Measurements from ENCODE around the gene SLC12A4. TPM values are rescaled to one million over a fixed set of nuclear protein-coding genes. Genes with fewer than 3 reads are reported as not detected.

SLC12A4 gene
- polyA plus RNA-seq, 1 experiment, result 115 TPM

- no peaks in the 10 kb centered on the region for H3K27me3 ChIP-seq (ENCODE audit: control insufficient read depth, insufficient read depth, low read length)
- ChIA-PET CTCF (interaction anchor here (0.6 to 12.9 kb wide), 21 partner anchors 9 to 407 kb away, joined by 3 to 155 read pairs (median 4); partner anchors contain the start of genes NRN1L, PSKH1 and PSMB10), POLR2A (no interaction called here)
- peaks cover 24% of the 10 kb centered on the region for H3K36me3 ChIP-seq (ENCODE audit: control insufficient read depth, insufficient read depth, low read length)
- DNase-seq (ENCODE audit: low read depth), result no peak
- TF ChIP-seq CTCF (IDR thresholded peaks at IDR 0.05; ENCODE audit: insufficient read depth, low read depth, low read length), result no peak
- no peak overlapping the region for H3K4me3 ChIP-seq (ENCODE audit: low read depth, low read length)
Measured at GRCh38 chr16:67928147-67928546, 40.3 kb downstream of the SLC12A4 start.

- no peak for TF ChIP-seq CTCF (IDR thresholded peaks at IDR 0.05; ENCODE audit: insufficient read depth, low read depth, low read length)
- CTCF ChIA-PET, result interaction anchor here (0.7 to 12.9 kb wide), 15 partner anchors 8 to 381 kb away, joined by 3 to 155 read pairs (median 4); partner anchors contain the start of genes NRN1L and PSKH1
- POLR2A ChIA-PET, result no interaction called here
- Histone ChIP-seq H3K4me3 (ENCODE audit: low read depth, low read length) (no peak overlapping the region), H3K27me3 (ENCODE audit: control insufficient read depth, insufficient read depth, low read length) (no peaks in the 10 kb centered on the region), H3K36me3 (ENCODE audit: control insufficient read depth, insufficient read depth, low read length) (peaks cover 25% of the 10 kb centered on the region)
- no peak for DNase-seq (ENCODE audit: low read depth)
Measured at GRCh38 chr16:67927131-67927941, 41.1 kb downstream of the SLC12A4 start.

- 0 out of 2 replicates have a peak, but pooled peaks have one; percentile 7 for TF ChIP-seq CTCF (IDR thresholded peaks at IDR 0.05; ENCODE audit: insufficient read depth, low read depth, low read length)
- DNase-seq (ENCODE audit: low read depth), result no peak
- Histone ChIP-seq H3K27me3 (ENCODE audit: control insufficient read depth, insufficient read depth, low read length) (no peaks in the 10 kb centered on the region), H3K4me3 (ENCODE audit: low read depth, low read length) (no peak overlapping the region), H3K36me3 (ENCODE audit: control insufficient read depth, insufficient read depth, low read length) (peaks cover 25% of the 10 kb centered on the region)
- CTCF ChIA-PET, result interaction anchor here (0.7 to 12.9 kb wide), 12 partner anchors 9 to 405 kb away, joined by 3 to 155 read pairs (median 3); partner anchors contain the start of gene NRN1L
- POLR2A ChIA-PET, result no interaction called here
Measured at GRCh38 chr16:67926181-67926750, 42.2 kb downstream of the SLC12A4 start.

- Histone ChIP-seq H3K4me3 (ENCODE audit: low read depth, low read length) (no peak overlapping the region), H3K27me3 (ENCODE audit: control insufficient read depth, insufficient read depth, low read length) (no peaks in the 10 kb centered on the region), H3K36me3 (ENCODE audit: control insufficient read depth, insufficient read depth, low read length) (peaks cover 23% of the 10 kb centered on the region)
- CTCF ChIA-PET, result interaction anchor here (0.6 to 5.1 kb wide), 7 partner anchors 9 to 403 kb away, joined by 3 to 38 read pairs (median 4); no protein-coding TSS in a partner anchor
- TF ChIP-seq CTCF (IDR thresholded peaks at IDR 0.05; ENCODE audit: insufficient read depth, low read depth, low read length), result no peak
- no peak for DNase-seq (ENCODE audit: low read depth)
- POLR2A ChIA-PET, result interaction anchor here (0.6 kb wide), 1 partner anchor 12 kb away, joined by 5 read pairs; no protein-coding TSS in a partner anchor
Measured at GRCh38 chr16:67924140-67924906, 44.1 kb downstream of the SLC12A4 start.
